ENCODE results near the gene MVB12B. TPM values are rescaled to one million over a fixed set of nuclear protein-coding genes. Genes with fewer than 3 reads are reported as not detected.

Gene MVB12B
- total RNA-seq, 4 donors from 2014 or later: 8.5 to 13.0 (median 10.5) TPM

- no peak for TF ChIP-seq CTCF (IDR thresholded peaks at IDR 0.05; ENCODE audit: low read depth)
These were observed 124.8 kb downstream of the MVB12B start for GRCh38 chr9:126451316-126451885.

DNA sequence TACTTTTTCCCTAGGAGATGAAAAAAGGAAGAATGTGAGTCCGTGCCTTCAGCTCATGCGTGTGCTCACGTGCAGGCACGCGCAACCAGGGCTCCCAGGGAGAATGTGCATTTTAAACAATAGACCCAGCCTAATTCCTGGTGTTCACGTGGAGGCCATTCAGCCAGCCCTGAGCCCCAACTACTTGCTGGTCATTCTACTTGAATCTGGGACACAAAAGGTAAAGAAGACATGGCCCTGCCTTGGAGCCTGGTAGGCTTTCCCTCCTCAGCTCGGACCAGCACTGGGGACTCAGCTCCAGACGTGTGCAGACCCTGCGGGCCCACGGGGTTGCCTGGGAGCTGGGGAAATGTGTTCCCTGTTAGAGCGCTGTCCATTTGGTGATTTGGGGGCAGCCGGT lies 125.5 kb downstream of the MVB12B start:
- TF ChIP-seq CTCF (IDR thresholded peaks at IDR 0.05; ENCODE audit: low read depth): no peak

DNA sequence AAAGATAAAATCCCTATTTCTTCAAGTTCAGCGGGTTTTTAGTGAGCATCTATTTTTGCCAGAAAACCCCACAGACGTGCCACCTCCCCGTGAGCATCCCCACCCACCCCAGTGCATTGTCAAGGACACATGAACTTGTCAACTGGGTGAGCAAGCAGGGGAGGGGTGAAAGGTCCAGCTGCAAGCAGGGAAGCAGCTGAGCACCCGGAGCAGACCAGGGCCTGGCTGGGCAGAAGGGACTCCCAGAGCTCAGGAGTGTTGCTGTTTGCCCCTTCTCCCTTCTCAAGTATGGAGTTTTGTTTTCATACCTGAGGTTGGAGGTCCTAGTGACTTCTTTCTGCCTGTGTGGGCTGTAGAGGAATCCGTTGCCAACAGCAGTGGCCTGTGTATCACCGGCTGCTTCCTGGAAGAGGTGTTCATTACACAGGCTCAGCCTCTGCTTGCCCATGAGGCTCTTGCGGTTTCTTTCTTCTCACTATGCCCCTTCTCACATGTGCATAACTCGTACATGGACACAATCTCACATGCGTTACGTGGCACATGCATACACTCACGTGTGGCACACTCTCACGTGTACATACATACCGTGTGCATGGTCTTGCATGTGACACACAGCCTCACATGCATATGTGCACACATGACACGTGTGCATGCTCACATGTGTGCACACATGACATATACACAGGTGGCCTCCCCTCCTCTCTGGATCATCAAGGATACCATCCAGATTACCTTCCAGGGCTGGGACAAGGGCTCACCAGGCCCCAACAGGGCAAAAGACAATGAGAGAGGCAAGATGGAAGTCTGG lies 126.7 kb downstream of the MVB12B start:
- TF ChIP-seq CTCF (IDR thresholded peaks at IDR 0.05; ENCODE audit: low read depth): no peak

DNA sequence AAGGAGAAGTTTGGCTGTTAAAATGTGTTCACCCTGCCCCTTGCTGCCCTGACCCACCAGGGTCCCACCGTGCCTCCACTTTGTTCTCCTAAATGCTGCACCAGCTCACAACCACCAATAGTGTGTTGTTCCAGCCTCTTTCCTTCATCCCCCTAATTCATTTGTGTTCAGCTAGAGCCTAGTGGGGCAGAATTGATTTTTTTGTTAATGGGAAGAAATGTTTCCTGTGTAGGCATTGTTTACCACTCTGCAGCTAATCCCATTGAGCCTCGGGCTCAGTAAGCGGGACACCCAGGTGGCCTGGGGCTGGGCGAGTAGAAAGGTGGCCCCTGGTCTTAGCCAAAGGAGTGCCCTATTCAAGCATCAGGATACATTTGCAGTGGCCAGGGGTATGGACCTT lies 127.6 kb downstream of the MVB12B start:
- no peak for TF ChIP-seq CTCF (IDR thresholded peaks at IDR 0.05; ENCODE audit: low read depth)

DNA sequence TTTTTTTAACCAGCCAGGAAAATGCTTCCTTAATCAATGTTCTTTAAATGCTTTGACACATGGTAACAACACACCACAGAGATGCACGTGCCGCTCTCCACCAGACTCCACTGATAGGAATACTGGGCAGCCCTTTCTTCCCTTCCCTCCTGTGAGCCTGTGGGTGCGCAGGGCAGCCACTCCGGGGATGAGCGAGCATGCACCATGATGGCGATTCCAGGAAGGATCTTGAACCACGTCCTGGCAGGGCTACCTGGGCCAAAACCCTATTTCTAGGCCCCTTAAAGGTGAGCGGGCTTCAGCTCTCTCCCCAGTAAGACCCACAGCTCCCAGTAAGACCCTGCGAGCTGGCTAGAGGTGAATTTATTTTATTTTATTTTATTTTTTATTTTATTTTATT lies 128.2 kb downstream of the MVB12B start:
- TF ChIP-seq CTCF (IDR thresholded peaks at IDR 0.05; ENCODE audit: low read depth): no peak

- TF ChIP-seq CTCF (IDR thresholded peaks at IDR 0.05; ENCODE audit: low read depth): no peak
These were observed 130.0 kb downstream of the MVB12B start for GRCh38 chr9:126456441-126457174.

DNA sequence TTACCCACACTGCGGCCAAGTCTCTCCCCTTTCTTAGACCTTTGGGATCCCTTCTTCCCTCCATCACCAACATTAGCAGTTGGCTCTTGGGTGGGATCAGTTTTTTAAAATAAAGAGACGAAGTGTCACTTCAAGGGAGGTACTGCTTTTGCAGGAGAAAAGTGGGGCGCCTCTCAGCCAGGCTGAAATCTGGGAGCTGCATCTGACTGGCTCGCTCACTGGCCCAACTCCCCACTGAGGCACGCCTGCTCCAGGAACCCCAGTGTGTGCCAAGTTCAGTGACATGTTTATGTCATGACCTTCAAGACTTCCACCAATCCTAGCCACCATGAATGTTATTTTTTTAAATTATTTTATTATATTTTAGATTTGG lies 130.5 kb downstream of the MVB12B start:
- TF ChIP-seq CTCF (IDR thresholded peaks at IDR 0.05; ENCODE audit: low read depth): no peak
